Stimulated activated naive CD4-positive, alpha-beta T cell (primary cell): ENCODE measurements around the gene GSAP.

ENCODE experiments used
- DNase-seq, 6 experiments: peaks; one replicate each; lab custom pipeline; 2025; lab: John Stamatoyannopoulos, UW

Gene GSAP

GRCh38 chr7:77439572-77439971 lies 23.4 kb upstream of the GSAP start:
- no peak for DNase-seq

GRCh38 chr7:77438131-77438530 lies 22.0 kb upstream of the GSAP start:
- DNase-seq, result no peak

GRCh38 chr7:77434570-77435275 lies 18.6 kb upstream of the GSAP start:
- DNase-seq, result no peak

GRCh38 chr7:77433901-77434300 lies 17.8 kb upstream of the GSAP start:
- no peak for DNase-seq

- DNase-seq, result no peak
Measured at GRCh38 chr7:77430927-77431326, 14.8 kb upstream of the GSAP start.

GRCh38 chr7:77428777-77429231 lies 12.7 kb upstream of the GSAP start:
- DNase-seq, result no peak

GRCh38 chr7:77427996-77428603 lies 12.0 kb upstream of the GSAP start:
- DNase-seq, result peak in 1 of 6 experiments; percentile 5

- no peak for DNase-seq
Measured at GRCh38 chr7:77426521-77427051, 10.4 kb upstream of the GSAP start.

GRCh38 chr7:77426052-77426404 lies 9.9 kb upstream of the GSAP start:
- DNase-seq, result no peak

GRCh38 chr7:77425101-77426051 lies 9.2 kb upstream of the GSAP start:
- no peak for DNase-seq

GRCh38 chr7:77422500-77422899 lies 6.4 kb upstream of the GSAP start:
- DNase-seq, result no peak

GRCh38 chr7:77420986-77421672 lies 5.0 kb upstream of the GSAP start:
- DNase-seq, result no peak

- DNase-seq, result no peak
Measured at GRCh38 chr7:77420438-77420837, 4.3 kb upstream of the GSAP start.

- no peak for DNase-seq
Measured at GRCh38 chr7:77419102-77419501, 3.0 kb upstream of the GSAP start.

GRCh38 chr7:77417801-77418200 lies 1.7 kb upstream of the GSAP start:
- DNase-seq, result no peak

- DNase-seq, result peak in 3 of 6 experiments; percentile 24 to 66 (median 48)
Measured at GRCh38 chr7:77416621-77417371, 647 bp upstream of the GSAP start.

- peak; percentile 7 to 52 (median 22) for DNase-seq
Measured at GRCh38 chr7:77415476-77415822, 700 bp downstream of the GSAP start.

- peak in 1 of 6 experiments; percentile 4 for DNase-seq
Measured at GRCh38 chr7:77413861-77414424, 2.2 kb downstream of the GSAP start.

GRCh38 chr7:77413128-77413527 lies 3.0 kb downstream of the GSAP start:
- DNase-seq, result no peak

GRCh38 chr7:77409739-77410547 lies 6.2 kb downstream of the GSAP start:
- no peak for DNase-seq
